ENCODE data around the gene DAB1.

DAB1 gene

GRCh38 chr1:57058652-57059501 is 365.0 kb downstream of the DAB1 start:
- no peaks in the 10 kb centered on the region for H3K4me1 Mint-ChIP-seq (ENCODE audit: low read depth)
- H3K9me3 Mint-ChIP-seq = no peaks in the 10 kb centered on the region
- no peak for DNase-seq (ENCODE audit: low spot score)
- no peak overlapping the region for H3K27ac Mint-ChIP-seq
- no peaks in the 10 kb centered on the region for H3K36me3 Mint-ChIP-seq (ENCODE audit: low read depth)
- H3K4me3 Mint-ChIP-seq = no peak overlapping the region
- no peaks in the 10 kb centered on the region for H3K27me3 Mint-ChIP-seq (ENCODE audit: low read depth)

GRCh38 chr1:57048856-57049255 is 375.0 kb downstream of the DAB1 start:
- no peak overlapping the region for H3K4me3 Mint-ChIP-seq
- H3K36me3 Mint-ChIP-seq (ENCODE audit: low read depth) = no peaks in the 10 kb centered on the region
- no peak for DNase-seq (ENCODE audit: low spot score)
- no peaks in the 10 kb centered on the region for H3K4me1 Mint-ChIP-seq (ENCODE audit: low read depth)
- H3K27me3 Mint-ChIP-seq (ENCODE audit: low read depth) = no peaks in the 10 kb centered on the region
- H3K27ac Mint-ChIP-seq = no peak overlapping the region
- no peaks in the 10 kb centered on the region for H3K9me3 Mint-ChIP-seq

GRCh38 chr1:57046462-57046861 is 377.4 kb downstream of the DAB1 start:
- Mint-ChIP-seq H3K9me3 (no peaks in the 10 kb centered on the region), H3K27me3 (ENCODE audit: low read depth) (no peaks in the 10 kb centered on the region), H3K27ac (no peak overlapping the region), H3K36me3 (ENCODE audit: low read depth) (no peaks in the 10 kb centered on the region), H3K4me1 (ENCODE audit: low read depth) (no peaks in the 10 kb centered on the region), H3K4me3 (no peak overlapping the region)
- no peak for DNase-seq (ENCODE audit: low spot score)

GRCh38 chr1:57041901-57042300 is 382.0 kb downstream of the DAB1 start:
- H3K9me3 Mint-ChIP-seq = no peaks in the 10 kb centered on the region
- H3K36me3 Mint-ChIP-seq (ENCODE audit: low read depth) = no peaks in the 10 kb centered on the region
- H3K4me1 Mint-ChIP-seq (ENCODE audit: low read depth) = no peaks in the 10 kb centered on the region
- no peak overlapping the region for H3K27ac Mint-ChIP-seq
- H3K27me3 Mint-ChIP-seq (ENCODE audit: low read depth) = no peaks in the 10 kb centered on the region
- no peak for DNase-seq (ENCODE audit: low spot score)
- no peak overlapping the region for H3K4me3 Mint-ChIP-seq

GRCh38 chr1:57040811-57041210 is 383.0 kb downstream of the DAB1 start:
- no peak overlapping the region for H3K27ac Mint-ChIP-seq
- DNase-seq (ENCODE audit: low spot score) = no peak
- H3K9me3 Mint-ChIP-seq = no peaks in the 10 kb centered on the region
- no peaks in the 10 kb centered on the region for H3K27me3 Mint-ChIP-seq (ENCODE audit: low read depth)
- no peaks in the 10 kb centered on the region for H3K4me1 Mint-ChIP-seq (ENCODE audit: low read depth)
- H3K36me3 Mint-ChIP-seq (ENCODE audit: low read depth) = no peaks in the 10 kb centered on the region
- H3K4me3 Mint-ChIP-seq = no peak overlapping the region

- Mint-ChIP-seq H3K9me3 (no peaks in the 10 kb centered on the region), H3K27me3 (ENCODE audit: low read depth) (no peaks in the 10 kb centered on the region), H3K4me1 (ENCODE audit: low read depth) (no peaks in the 10 kb centered on the region), H3K27ac (no peak overlapping the region), H3K4me3 (no peak overlapping the region), H3K36me3 (ENCODE audit: low read depth) (no peaks in the 10 kb centered on the region)
- no peak for DNase-seq (ENCODE audit: low spot score)
Observed at GRCh38 chr1:57036641-57037579, 386.9 kb downstream of the DAB1 start.

GRCh38 chr1:57034713-57035112 is 389.1 kb downstream of the DAB1 start:
- no peaks in the 10 kb centered on the region for H3K36me3 Mint-ChIP-seq (ENCODE audit: low read depth)
- no peaks in the 10 kb centered on the region for H3K4me1 Mint-ChIP-seq (ENCODE audit: low read depth)
- DNase-seq (ENCODE audit: low spot score) = no peak
- H3K4me3 Mint-ChIP-seq = no peak overlapping the region
- H3K27ac Mint-ChIP-seq = no peak overlapping the region
- no peaks in the 10 kb centered on the region for H3K9me3 Mint-ChIP-seq
- no peaks in the 10 kb centered on the region for H3K27me3 Mint-ChIP-seq (ENCODE audit: low read depth)

- H3K36me3 Mint-ChIP-seq (ENCODE audit: low read depth) = no peaks in the 10 kb centered on the region
- H3K4me3 Mint-ChIP-seq = no peak overlapping the region
- peaks cover 2% of the 10 kb centered on the region for H3K9me3 Mint-ChIP-seq
- no peaks in the 10 kb centered on the region for H3K27me3 Mint-ChIP-seq (ENCODE audit: low read depth)
- DNase-seq (ENCODE audit: low spot score) = no peak
- no peaks in the 10 kb centered on the region for H3K4me1 Mint-ChIP-seq (ENCODE audit: low read depth)
- H3K27ac Mint-ChIP-seq = no peak overlapping the region
Observed at GRCh38 chr1:57033222-57034001, 390.4 kb downstream of the DAB1 start.

- Mint-ChIP-seq H3K36me3 (ENCODE audit: low read depth) (no peaks in the 10 kb centered on the region), H3K4me1 (ENCODE audit: low read depth) (no peaks in the 10 kb centered on the region), H3K27me3 (ENCODE audit: low read depth) (no peaks in the 10 kb centered on the region), H3K27ac (no peak overlapping the region), H3K4me3 (no peak overlapping the region), H3K9me3 (peaks cover 5% of the 10 kb centered on the region)
- no peak for DNase-seq (ENCODE audit: low spot score)
Observed at GRCh38 chr1:57026624-57027354, 397.1 kb downstream of the DAB1 start.

GRCh38 chr1:57024855-57025254 is 399.0 kb downstream of the DAB1 start:
- Mint-ChIP-seq H3K27ac (no peak overlapping the region), H3K4me3 (no peak overlapping the region), H3K4me1 (ENCODE audit: low read depth) (no peaks in the 10 kb centered on the region), H3K27me3 (ENCODE audit: low read depth) (no peaks in the 10 kb centered on the region), H3K9me3 (peaks cover 5% of the 10 kb centered on the region), H3K36me3 (ENCODE audit: low read depth) (no peaks in the 10 kb centered on the region)
- no peak for DNase-seq (ENCODE audit: low spot score)

- Mint-ChIP-seq H3K9me3 (peaks cover 5% of the 10 kb centered on the region), H3K4me3 (no peak overlapping the region), H3K4me1 (ENCODE audit: low read depth) (no peaks in the 10 kb centered on the region), H3K27ac (no peak overlapping the region), H3K36me3 (ENCODE audit: low read depth) (no peaks in the 10 kb centered on the region), H3K27me3 (ENCODE audit: low read depth) (no peaks in the 10 kb centered on the region)
- no peak for DNase-seq (ENCODE audit: low spot score)
Observed at GRCh38 chr1:57024428-57024827, 399.4 kb downstream of the DAB1 start.

- no peaks in the 10 kb centered on the region for H3K27me3 Mint-ChIP-seq (ENCODE audit: low read depth)
- no peak overlapping the region for H3K4me3 Mint-ChIP-seq
- no peak overlapping the region for H3K27ac Mint-ChIP-seq
- no peaks in the 10 kb centered on the region for H3K36me3 Mint-ChIP-seq (ENCODE audit: low read depth)
- no peak for DNase-seq (ENCODE audit: low spot score)
- H3K9me3 Mint-ChIP-seq = no peaks in the 10 kb centered on the region
- no peaks in the 10 kb centered on the region for H3K4me1 Mint-ChIP-seq (ENCODE audit: low read depth)
Observed at GRCh38 chr1:57020216-57020615, 403.6 kb downstream of the DAB1 start.

GRCh38 chr1:57019236-57019839 is 404.5 kb downstream of the DAB1 start:
- Mint-ChIP-seq H3K4me3 (no peak overlapping the region), H3K36me3 (ENCODE audit: low read depth) (no peaks in the 10 kb centered on the region), H3K4me1 (ENCODE audit: low read depth) (no peaks in the 10 kb centered on the region), H3K27ac (no peak overlapping the region), H3K9me3 (no peaks in the 10 kb centered on the region), H3K27me3 (ENCODE audit: low read depth) (no peaks in the 10 kb centered on the region)
- DNase-seq (ENCODE audit: low spot score) = no peak

Data from T-helper 2 cell treated with Interferon-gamma antibody and Interleukin-4, amounts not matched to agents 5 μg/mL and 100 μg/mL, for 36 hours (primary cell).